HG02943 (cell line): ENCODE results near the gene RARS2.
"Not testable (repeated sequence)": the region's sequence is repeated elsewhere in the genome, so short reads cannot be mapped to it uniquely, and the experiment has no call there.

Experiments
- ATAC-seq: cut with Tn5 transposase; IDR thresholded peaks from one replicate; pipeline ENCODE4 v1.9.1; 2021; ENCODE audit warnings: mild to moderate bottlenecking, low read depth, moderate library complexity; ENCODE audit not compliant: unreplicated experiment

The RARS2 gene

GRCh38 chr6:87589693-87590416 is at the start of gene RARS2, which contains the start of gene ORC3:
Gene RARS2 (minus strand): TSS chr6:87589987. CDS start chr6:87589957, 30 bp downstream.
Gene ORC3 (plus strand): TSS chr6:87590135. CDS start chr6:87590169, 34 bp downstream.
- ATAC-seq = peak; percentile 100

- no peak for ATAC-seq
These were observed 49.6 kb upstream of the RARS2 start for GRCh38 chr6:87639373-87639772.

- ATAC-seq = no peak
These were observed 47.3 kb upstream of the RARS2 start for GRCh38 chr6:87637106-87637505.

- no peak for ATAC-seq
These were observed 46.5 kb upstream of the RARS2 start for GRCh38 chr6:87636315-87636714.

- ATAC-seq = no peak
These were observed 44.1 kb upstream of the RARS2 start for GRCh38 chr6:87633851-87634250.

- ATAC-seq = no peak
These were observed 41.0 kb upstream of the RARS2 start for GRCh38 chr6:87630746-87631145.

GRCh38 chr6:87628881-87629280 is 39.1 kb upstream of the RARS2 start:
- no peak for ATAC-seq

GRCh38 chr6:87628424-87628823 is 38.6 kb upstream of the RARS2 start:
- no peak for ATAC-seq

GRCh38 chr6:87623248-87623647 is 33.5 kb upstream of the RARS2 start:
- no peak for ATAC-seq

- ATAC-seq = no peak
These were observed 28.7 kb upstream of the RARS2 start for GRCh38 chr6:87618531-87618930.

GRCh38 chr6:87617405-87617804 is 27.6 kb upstream of the RARS2 start:
- no peak for ATAC-seq

GRCh38 chr6:87613018-87613417 is 23.2 kb upstream of the RARS2 start:
- ATAC-seq = not testable (repeated sequence)

- no peak for ATAC-seq
These were observed 19.0 kb upstream of the RARS2 start for GRCh38 chr6:87608802-87609201.

- no peak for ATAC-seq
These were observed 16.4 kb upstream of the RARS2 start for GRCh38 chr6:87606199-87606598.

- no peak for ATAC-seq
These were observed 10.8 kb upstream of the RARS2 start for GRCh38 chr6:87600576-87600975.

- no peak for ATAC-seq
These were observed 1.2 kb upstream of the RARS2 start for GRCh38 chr6:87590990-87591389.

GRCh38 chr6:87590417-87590880 is 662 bp upstream of the RARS2 start:
- no peak for ATAC-seq

- no peak for ATAC-seq
These were observed 905 bp downstream of the RARS2 start for GRCh38 chr6:87588756-87589407.

- ATAC-seq = no peak
These were observed 3.3 kb downstream of the RARS2 start for GRCh38 chr6:87586371-87587077.

- no peak for ATAC-seq
These were observed 6.0 kb downstream of the RARS2 start for GRCh38 chr6:87583822-87584221.

GRCh38 chr6:87575423-87575822 is 14.4 kb downstream of the RARS2 start:
- ATAC-seq = no peak
